ENCODE results near the gene PACSIN1.

Gene PACSIN1

GRCh38 chr6:34516391-34517324, 50.8 kb downstream of the PACSIN1 start:
- no peak for DNase-seq

GRCh38 chr6:34517461-34517881, 51.6 kb downstream of the PACSIN1 start:
- DNase-seq: no peak

DNA sequence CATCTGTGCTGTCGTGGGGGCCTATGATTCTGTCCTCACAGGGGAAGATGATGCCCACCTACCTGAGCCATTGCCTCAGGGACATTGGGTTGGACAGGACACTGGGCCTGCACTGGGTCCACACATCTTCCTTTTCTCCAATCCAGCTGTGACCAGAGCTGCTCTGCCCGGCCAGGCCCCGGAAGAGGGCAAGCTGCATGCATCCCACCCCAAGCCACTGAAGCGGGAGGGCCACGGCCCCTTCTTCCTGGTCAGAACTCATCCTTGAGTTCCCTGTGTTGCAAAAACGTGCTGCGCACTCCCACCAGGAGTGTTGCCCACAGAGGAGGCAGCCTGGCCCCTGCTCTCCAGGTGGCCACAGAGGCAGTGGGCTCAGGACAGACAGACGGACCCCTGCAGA, 52.1 kb downstream of the PACSIN1 start:
- DNase-seq: no peak

DNA sequence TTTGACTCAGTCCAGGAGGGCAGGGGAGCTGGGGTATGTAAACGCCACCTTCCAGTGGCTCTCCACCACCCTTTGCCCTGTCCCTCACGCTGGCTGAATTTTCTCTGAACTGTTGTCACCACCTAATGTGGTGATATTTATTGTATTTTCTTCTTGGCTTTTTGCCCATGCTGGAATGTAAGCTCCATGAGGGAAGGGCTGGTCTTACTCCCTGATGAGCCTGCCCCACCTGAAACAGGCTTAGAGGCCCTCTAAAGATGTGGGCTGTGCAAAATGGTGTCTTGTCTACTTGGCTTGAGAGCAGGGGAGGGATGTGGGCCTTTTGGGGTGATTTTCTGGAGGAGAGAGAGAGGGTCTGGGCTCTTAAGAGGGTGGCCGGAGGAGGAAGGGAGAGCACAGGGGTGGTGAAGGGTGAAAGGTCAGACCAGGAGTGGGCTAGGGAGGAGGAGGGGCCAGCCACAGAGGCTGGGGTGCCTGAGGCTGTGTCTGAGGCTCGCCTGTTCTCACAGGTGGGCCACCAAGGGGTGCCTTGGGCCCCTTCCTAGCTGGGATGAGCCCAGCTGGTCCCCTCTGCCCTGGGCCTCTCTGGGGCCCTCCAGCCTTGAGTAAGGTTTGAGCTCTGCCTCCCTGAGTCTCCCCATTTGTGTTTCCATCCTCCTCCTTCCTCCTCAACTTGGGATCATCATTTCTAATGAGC, 52.9 kb downstream of the PACSIN1 start:
- DNase-seq: no peak

DNA sequence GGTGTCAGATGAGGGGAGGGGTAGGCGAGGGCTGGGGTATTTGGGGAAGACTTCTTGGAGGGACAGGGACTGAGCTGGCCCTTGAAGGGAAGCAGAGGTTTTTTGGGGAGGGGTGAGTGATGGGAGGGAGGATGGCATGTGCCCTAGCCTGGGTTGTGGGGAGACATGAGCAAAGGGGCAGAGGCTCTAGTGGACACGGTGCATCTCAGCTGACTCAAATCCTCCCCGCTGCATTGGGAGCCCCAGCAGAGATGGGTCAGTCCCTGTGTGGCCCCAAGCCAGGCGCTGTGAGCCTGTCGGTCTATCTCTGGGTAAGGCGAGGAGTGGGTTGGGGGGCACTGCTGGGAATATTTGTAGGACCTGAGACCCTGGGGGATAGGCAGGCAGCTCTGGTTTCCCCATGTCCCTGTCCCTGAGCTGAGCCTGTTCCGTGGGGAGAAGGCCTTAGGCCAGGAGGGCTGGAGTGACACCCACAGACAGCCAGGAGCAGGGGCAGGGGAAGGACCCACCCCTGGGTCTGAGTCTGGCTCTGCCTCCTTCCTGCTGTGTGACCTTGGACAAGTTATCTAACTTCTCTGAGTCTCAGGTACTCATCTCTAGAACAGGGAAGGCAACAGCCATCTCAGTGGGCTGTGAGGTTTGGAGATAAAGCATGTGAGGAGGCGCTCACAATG, 54.2 kb downstream of the PACSIN1 start:
- no peak for DNase-seq

DNA sequence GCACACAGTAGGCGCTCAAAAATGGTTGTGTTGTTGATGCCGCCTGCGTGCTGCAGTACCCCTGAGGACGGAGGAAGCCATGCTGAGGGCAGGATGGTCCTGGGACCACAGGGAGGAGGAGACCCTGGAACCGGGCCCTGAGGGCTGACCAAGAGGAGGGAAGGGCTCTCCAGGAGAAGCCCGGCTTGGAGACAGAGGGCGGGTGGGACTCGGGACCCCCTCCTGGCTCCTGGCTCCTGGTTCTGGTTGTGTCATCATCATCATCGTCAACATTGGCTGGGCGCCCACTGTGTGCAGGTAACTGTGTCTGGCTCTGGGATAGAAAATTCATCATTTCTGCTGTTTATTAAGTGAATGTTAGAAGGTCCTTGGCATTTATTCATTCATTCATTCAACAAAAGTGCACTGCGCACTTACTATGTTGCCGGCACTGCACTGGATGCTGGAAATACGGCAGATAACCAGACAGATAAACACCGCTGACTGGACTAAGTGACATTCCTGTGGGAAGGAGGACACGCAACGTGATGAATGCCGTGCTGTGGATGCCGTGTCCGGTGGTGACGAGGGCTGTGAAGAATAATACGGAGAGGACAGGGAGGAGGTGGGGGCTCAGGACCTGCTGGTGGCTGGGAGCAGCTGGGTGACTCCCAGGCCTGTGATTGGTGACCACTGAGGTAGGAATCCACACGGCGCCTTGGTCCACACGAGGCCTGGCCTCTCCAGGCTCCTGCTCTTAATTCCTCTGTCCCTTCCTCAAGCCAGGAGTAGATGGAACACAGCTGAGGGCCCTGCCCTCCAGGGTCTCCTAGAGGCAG, 55.0 kb downstream of the PACSIN1 start:
- DNase-seq: no peak

GRCh38 chr6:34521463-34522285, 55.8 kb downstream of the PACSIN1 start:
- no peak for DNase-seq

- no peak for DNase-seq
Measured at GRCh38 chr6:34522761-34523160, 56.9 kb downstream of the PACSIN1 start.

DNA sequence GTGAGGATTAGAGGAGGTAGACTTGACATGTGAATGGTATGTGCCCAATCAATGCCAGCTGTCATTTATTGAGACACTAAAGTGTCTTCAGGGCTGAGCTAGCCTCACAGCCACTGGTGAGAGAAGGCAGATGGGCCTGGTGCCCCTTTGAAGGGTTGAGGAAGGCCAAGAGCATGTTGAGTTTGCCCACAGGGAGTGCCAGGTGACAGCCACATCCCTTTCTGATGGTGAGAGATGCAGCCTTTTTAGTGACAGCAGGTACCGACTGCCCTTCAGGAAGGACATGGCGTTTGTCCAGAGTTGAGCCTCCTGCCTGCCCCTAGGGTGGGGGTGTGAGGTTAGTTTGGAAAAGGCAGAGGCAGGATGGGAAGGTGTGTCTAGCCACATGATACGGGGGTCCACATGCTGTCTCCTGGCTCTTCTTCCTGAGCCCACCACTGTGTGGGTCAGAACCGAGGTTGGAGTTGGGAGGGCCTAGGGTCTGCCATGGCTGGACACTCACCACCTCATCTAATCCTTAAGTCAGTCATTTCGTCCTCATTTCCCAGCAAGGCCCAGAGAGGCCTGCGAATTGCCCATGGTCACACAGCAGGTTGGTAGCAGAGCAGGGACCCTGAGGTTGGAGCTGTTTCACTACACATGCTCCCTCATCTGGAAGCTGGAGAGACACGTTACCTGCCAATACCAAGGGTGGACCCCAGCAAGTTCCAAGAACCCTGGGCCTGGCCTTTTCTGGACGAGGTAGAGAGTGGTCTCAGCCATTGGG, 57.7 kb downstream of the PACSIN1 start:
- no peak for DNase-seq

DNA sequence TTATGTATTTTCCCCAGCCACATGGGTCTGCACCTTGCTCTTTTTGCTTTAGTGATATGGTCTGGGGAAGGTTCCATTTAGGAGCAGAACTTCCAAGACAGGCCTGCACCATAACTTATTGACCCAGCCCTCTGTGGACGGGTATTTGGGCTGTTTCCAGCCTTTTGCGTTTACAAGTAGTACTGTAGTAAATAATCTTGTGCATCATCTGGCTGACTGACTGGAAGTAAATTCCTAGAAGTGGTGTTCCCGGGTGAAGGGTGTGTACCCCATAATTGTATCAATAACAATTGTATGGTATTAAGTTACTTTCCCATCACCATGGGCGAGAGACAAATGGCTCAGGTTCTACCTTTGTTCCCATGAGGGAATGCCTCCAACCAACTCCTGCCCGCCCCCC, 58.6 kb downstream of the PACSIN1 start:
- no peak for DNase-seq

- no peak for DNase-seq
Measured at GRCh38 chr6:34524971-34525370, 59.1 kb downstream of the PACSIN1 start.

GRCh38 chr6:34525431-34526175, 59.7 kb downstream of the PACSIN1 start:
- DNase-seq: no peak

GRCh38 chr6:34526241-34526972, 60.5 kb downstream of the PACSIN1 start:
- DNase-seq: no peak

DNA sequence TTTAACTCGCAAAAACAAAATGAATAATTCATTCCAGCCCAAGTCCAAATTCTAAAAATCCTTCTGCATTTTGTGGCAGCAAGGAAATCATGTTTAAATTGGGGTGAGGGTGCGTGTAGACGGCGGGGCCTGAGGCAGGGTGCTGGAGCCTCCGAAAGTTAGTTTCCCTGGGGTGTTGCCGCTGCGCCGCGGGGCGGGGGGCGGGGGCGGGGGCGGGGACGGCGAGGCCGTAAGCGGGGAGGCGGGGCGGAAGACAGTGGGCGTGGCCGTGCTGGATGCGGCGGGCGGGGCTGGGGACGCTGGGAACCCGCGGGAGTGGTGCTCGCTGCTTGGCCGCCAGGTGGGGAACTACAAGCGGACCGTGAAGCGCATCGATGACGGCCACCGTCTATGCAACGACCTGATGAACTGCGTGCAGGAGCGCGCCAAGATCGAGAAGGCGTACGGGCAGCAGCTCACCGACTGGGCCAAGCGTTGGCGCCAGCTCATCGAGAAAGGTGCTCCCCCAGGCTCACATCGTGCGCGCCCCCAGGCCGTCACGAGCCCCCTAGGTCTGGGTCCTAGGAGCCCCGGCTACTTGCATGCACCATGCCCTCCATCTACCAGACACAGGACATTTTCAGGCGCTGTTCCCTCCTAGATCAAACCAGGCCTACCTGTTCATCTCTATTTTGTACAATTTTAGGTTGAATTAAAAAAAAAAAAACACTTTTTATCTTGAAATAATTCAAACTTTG, 61.3 kb downstream of the PACSIN1 start:
- peak; percentile 97 for DNase-seq

DNA sequence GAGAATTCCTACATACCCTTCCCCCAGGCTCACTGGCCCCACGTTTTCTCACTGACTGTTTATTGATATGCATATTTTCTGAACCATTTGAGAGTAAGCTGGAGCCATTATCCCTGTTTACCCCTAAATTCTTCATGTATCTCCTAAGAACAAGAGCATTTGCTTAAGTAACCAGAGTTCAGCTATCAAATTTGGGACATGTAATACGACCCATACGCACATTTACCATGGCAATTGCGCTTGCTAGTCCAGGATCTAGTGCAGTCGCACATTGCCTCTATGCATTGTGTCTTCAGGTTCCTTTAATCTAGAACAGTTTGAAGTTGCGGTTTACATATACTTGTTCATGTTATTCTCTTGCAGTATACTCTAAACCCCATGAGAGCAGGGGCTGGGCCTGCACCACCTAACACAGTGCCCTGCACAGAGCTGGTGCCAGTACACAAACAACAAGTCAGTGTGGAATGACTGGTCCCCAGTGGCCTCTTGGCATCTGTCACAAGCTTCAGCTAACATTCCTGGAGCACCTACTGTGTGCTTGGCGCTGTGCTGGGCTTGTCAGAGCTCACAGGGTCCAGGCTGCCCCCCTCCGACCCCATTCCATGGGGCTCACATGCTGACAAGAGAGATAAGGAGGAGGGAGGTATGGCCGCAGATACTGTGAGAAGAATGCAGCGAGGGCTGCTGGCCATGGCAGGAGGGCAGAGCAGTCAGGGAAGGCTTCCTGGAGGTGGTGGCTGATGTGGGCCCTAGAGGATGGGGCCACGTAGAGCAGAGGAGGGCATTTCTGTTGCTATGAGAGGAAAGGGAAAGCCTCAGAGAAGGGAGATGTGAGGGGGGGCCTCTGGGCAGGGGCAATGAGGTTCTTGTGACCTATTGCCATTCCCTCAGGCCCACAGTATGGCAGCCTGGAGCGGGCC, 62.1 kb downstream of the PACSIN1 start:
- no peak for DNase-seq

DNA sequence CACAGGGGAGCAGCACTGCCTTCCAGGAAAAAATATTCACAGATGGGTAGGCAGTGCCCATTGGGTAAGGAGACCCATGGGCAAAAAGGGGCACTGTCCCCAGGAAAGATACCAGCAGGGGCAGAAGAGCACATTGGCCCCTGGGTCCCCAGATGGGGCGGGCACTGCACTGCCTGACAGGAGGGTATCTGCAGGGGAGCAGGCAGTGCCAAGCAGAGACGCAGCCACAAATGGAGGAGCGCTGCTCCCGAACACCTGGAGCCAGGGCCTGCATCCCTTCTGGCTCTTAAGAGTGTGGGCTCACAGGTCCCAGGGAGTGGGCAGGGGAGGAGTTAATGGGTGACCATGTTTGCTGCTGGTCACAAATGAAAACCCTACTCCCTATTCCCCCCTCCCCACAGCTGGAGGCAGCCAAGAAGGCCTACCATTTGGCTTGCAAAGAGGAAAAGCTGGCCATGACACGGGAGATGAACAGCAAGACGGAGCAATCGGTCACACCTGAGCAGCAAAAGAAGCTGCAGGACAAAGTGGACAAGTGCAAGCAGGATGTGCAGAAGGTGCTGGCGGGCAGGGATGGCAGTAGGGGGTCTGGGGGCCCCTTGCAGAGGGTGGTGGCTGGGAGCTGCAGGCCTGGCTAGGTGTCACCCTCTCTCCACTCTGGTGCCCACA, 63.3 kb downstream of the PACSIN1 start:
- DNase-seq: no peak

Data from activated naive CD4-positive, alpha-beta T cell treated with anti-CD3 and anti-CD28 coated beads, Interleukin-2, amount 50 U/mL, for 16 hours (primary cell).